ENCODE data around the gene CALY.

GRCh38 chr10:133306097-133306476 is 30.6 kb downstream of the CALY start:
- no peak for TF ChIP-seq GATA2 (IDR thresholded peaks at IDR 0.05; ENCODE audit: low read depth, low read length)
- no peak for TF ChIP-seq GATA3 (IDR thresholded peaks at IDR 0.05; ENCODE audit: low read depth, low read length)

All from SH-SY5Y (cell line).